ENCODE data around the gene NTN3. TPM values are rescaled to one million over a fixed set of nuclear protein-coding genes. Genes with fewer than 3 reads are reported as not detected.

The NTN3 gene
- total and polyA plus RNA-seq, 8 donors, result 0.07 to 0.22 (median 0.09) TPM; not detected in 3

- no peak for FAIRE-seq
- WGBS, 2 donors, result 62 to 68% methylated on average over 8 of the region's 8 CpGs
- no peak for ATAC-seq
- Histone ChIP-seq H3K36me3 (peaks cover 0 to 7% (median 0%) of the 10 kb centered on the region in 3 donors), H3K27ac (peak overlapping the region in 1 of 4 donors; percentile 19), H3K4me1 (peaks cover under 1 to 8% (median 8%) of the 10 kb centered on the region in 3 donors), H3K4me3 (no peak overlapping the region), H3K9me3 (no peaks in the 10 kb centered on the region), H3K27me3 (no peaks in the 10 kb centered on the region)
- intact Hi-C loops (cut with DNase I), result no loop called here
- DNase-seq, result no peak
- TF ChIP-seq, protein P1, sequence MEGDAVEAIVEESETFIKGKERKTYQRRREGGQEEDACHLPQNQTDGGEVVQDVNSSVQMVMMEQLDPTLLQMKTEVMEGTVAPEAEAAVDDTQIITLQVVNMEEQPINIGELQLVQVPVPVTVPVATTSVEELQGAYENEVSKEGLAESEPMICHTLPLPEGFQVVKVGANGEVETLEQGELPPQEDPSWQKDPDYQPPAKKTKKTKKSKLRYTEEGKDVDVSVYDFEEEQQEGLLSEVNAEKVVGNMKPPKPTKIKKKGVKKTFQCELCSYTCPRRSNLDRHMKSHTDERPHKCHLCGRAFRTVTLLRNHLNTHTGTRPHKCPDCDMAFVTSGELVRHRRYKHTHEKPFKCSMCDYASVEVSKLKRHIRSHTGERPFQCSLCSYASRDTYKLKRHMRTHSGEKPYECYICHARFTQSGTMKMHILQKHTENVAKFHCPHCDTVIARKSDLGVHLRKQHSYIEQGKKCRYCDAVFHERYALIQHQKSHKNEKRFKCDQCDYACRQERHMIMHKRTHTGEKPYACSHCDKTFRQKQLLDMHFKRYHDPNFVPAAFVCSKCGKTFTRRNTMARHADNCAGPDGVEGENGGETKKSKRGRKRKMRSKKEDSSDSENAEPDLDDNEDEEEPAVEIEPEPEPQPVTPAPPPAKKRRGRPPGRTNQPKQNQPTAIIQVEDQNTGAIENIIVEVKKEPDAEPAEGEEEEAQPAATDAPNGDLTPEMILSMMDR (IDR thresholded peaks at IDR 0.05), result no peak
Observed at GRCh38 chr16:2487517-2487842, 16.4 kb downstream of the NTN3 start.

DNA sequence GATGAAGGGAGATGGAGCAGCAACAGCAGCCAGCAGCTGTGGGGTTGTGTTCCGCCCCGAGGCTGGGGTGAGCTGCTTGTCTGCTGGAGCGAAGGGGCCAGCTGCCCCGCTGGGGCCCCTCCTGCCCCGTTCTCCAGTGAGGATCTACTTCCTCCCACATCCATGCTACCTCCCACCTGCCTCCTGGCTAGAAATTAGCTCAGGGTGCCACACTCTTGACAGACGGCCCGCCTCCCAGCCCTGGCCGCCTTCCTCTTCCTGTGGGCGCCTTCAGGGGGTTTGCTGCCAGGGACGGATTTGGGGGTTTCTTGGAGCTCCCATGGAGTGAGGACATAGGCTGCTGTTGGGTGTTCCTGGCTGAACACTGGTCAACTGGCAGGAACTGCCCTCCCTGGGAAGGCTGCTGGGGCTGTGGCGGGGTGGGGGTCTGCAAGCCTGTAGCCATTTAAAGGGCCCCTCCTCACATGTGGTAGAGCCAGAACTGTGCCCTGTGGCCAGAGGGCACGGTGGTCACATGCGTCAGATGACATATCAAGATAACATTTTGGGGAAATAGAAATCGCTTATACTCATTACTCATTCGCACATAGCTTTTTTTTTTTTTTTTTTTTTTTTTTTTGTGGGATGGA is 16.9 kb downstream of the NTN3 start:
- ATAC-seq, result no peak
- intact Hi-C loops (cut with DNase I), result no loop called here
- Histone ChIP-seq H3K9me3 (no peaks in the 10 kb centered on the region), H3K27me3 (no peaks in the 10 kb centered on the region), H3K4me3 (no peak overlapping the region), H3K4me1 (peaks cover 0 to 5% (median 3%) of the 10 kb centered on the region in 3 donors), H3K36me3 (peaks cover 0 to 7% (median 0%) of the 10 kb centered on the region in 3 donors), H3K27ac (no peak overlapping the region)
- no peak for FAIRE-seq
- TF ChIP-seq, protein P1 (IDR thresholded peaks at IDR 0.05), result no peak
- DNase-seq, result peak in 1 of 6 donors; percentile 60
- WGBS, 2 donors, result 83 to 86% methylated on average over 15 of the region's 15 CpGs

- ATAC-seq, result no peak
Observed at GRCh38 chr16:2489581-2489980, 18.5 kb downstream of the NTN3 start.

GRCh38 chr16:2490190-2491105 is 19.4 kb downstream of the NTN3 start:
- Histone ChIP-seq H3K36me3 (peaks cover 0 to 7% (median 0%) of the 10 kb centered on the region in 3 donors), H3K4me3 (no peak overlapping the region), H3K9me3 (no peaks in the 10 kb centered on the region), H3K27me3 (no peaks in the 10 kb centered on the region), H3K4me1 (no peaks in the 10 kb centered on the region), H3K27ac (no peak overlapping the region)
- TF ChIP-seq, protein P1 (IDR thresholded peaks at IDR 0.05), result no peak
- intact Hi-C loops (cut with DNase I), result loop anchor here in 2 of 3 donors (10.0 kb wide), 2 partner anchors 56 to 186 kb away; no protein-coding TSS in a partner anchor
- ATAC-seq (peak in 1 of 4 donors; percentile 17), DNase-seq (peak in 1 of 6 donors; percentile 40), FAIRE-seq (no peak)
- 83 to 85% methylated on average over 23 of the region's 23 CpGs for WGBS, 2 donors

More at GRCh38 chr16:2489581-2489980, 18.5 kb downstream of the NTN3 start:
- H3K4me3 ChIP-seq, result no peak overlapping the region
- H3K4me1 ChIP-seq, result no peaks in the 10 kb centered on the region
- H3K27ac ChIP-seq, result no peak overlapping the region
- peaks cover 0 to 7% (median 0%) of the 10 kb centered on the region in 3 donors for H3K36me3 ChIP-seq
- no peak for FAIRE-seq
- DNase-seq, result peak in 1 of 6 donors; percentile 42
- TF ChIP-seq, protein P1 (IDR thresholded peaks at IDR 0.05), result no peak
- H3K27me3 ChIP-seq, result no peaks in the 10 kb centered on the region
- intact Hi-C loops (cut with DNase I), result no loop called here
- WGBS, 2 donors, result 91 to 95% methylated on average over 16 of the region's 16 CpGs
- H3K9me3 ChIP-seq, result no peaks in the 10 kb centered on the region

Data from pancreas (tissue), 10 donors.